HL-60 (cell line): ENCODE data around the gene HMOX1.

Experiments used
- GABPA ChIP-seq: IDR thresholded peaks from 2 replicates; pipeline ENCODE4 v1.6.1; 2012; ENCODE audit warnings: low read depth
- TF ChIP-seq, protein P1 (sequence below): IDR thresholded peaks from one replicate; pipeline ENCODE4 v1.5.1; 2011; ENCODE audit warnings: low read length, control low read depth, inconsistent platforms; ENCODE audit not compliant: insufficient read depth
- TF ChIP-seq, protein P2 (sequence below): IDR thresholded peaks from 2 replicates; pipeline ENCODE4 v1.6.1; 2012; ENCODE audit warnings: low read depth; ENCODE audit not compliant: insufficient replicate concordance

DNA sequence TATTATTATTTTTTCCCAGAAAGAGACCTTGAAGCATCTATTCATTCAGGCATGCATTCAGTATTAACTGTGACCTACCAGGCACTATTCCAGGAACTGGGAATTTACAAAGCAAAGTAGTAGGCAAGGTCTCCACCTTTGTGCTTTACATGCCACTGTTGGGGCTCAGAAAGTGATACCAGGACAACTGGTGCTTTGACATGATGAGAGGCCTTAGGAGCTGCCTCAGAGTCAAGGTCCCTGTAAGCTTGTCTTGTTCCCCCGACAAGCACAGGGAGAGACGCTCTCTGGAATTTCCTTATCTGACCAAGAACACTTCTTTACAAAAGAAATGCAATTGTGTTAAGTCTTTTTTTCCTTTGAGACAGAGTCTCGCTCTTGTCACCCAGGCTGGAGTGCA, 2.3 kb upstream of the HMOX1 start:
- TF ChIP-seq GABPA, result no peak
- TF ChIP-seq, protein P1, sequence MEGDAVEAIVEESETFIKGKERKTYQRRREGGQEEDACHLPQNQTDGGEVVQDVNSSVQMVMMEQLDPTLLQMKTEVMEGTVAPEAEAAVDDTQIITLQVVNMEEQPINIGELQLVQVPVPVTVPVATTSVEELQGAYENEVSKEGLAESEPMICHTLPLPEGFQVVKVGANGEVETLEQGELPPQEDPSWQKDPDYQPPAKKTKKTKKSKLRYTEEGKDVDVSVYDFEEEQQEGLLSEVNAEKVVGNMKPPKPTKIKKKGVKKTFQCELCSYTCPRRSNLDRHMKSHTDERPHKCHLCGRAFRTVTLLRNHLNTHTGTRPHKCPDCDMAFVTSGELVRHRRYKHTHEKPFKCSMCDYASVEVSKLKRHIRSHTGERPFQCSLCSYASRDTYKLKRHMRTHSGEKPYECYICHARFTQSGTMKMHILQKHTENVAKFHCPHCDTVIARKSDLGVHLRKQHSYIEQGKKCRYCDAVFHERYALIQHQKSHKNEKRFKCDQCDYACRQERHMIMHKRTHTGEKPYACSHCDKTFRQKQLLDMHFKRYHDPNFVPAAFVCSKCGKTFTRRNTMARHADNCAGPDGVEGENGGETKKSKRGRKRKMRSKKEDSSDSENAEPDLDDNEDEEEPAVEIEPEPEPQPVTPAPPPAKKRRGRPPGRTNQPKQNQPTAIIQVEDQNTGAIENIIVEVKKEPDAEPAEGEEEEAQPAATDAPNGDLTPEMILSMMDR, result no peak
- TF ChIP-seq, protein P2, sequence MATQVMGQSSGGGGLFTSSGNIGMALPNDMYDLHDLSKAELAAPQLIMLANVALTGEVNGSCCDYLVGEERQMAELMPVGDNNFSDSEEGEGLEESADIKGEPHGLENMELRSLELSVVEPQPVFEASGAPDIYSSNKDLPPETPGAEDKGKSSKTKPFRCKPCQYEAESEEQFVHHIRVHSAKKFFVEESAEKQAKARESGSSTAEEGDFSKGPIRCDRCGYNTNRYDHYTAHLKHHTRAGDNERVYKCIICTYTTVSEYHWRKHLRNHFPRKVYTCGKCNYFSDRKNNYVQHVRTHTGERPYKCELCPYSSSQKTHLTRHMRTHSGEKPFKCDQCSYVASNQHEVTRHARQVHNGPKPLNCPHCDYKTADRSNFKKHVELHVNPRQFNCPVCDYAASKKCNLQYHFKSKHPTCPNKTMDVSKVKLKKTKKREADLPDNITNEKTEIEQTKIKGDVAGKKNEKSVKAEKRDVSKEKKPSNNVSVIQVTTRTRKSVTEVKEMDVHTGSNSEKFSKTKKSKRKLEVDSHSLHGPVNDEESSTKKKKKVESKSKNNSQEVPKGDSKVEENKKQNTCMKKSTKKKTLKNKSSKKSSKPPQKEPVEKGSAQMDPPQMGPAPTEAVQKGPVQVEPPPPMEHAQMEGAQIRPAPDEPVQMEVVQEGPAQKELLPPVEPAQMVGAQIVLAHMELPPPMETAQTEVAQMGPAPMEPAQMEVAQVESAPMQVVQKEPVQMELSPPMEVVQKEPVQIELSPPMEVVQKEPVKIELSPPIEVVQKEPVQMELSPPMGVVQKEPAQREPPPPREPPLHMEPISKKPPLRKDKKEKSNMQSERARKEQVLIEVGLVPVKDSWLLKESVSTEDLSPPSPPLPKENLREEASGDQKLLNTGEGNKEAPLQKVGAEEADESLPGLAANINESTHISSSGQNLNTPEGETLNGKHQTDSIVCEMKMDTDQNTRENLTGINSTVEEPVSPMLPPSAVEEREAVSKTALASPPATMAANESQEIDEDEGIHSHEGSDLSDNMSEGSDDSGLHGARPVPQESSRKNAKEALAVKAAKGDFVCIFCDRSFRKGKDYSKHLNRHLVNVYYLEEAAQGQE, result no peak
